HG03066 (cell line): ENCODE measurements around the gene NPIPA7.
"Not testable (repeated sequence)": the region's sequence is repeated elsewhere in the genome, so short reads cannot be mapped to it uniquely, and the experiment has no call there.

ENCODE experiments used
- ATAC-seq: cut with Tn5 transposase; IDR thresholded peaks from one replicate; pipeline ENCODE4 v1.9.1; 2021; ENCODE audit warnings: low read depth; ENCODE audit not compliant: unreplicated experiment

The NPIPA7 gene

GRCh38 chr16:16417914-16418544, 39.1 kb downstream of the NPIPA7 start:
- not testable (repeated sequence) for ATAC-seq

DNA sequence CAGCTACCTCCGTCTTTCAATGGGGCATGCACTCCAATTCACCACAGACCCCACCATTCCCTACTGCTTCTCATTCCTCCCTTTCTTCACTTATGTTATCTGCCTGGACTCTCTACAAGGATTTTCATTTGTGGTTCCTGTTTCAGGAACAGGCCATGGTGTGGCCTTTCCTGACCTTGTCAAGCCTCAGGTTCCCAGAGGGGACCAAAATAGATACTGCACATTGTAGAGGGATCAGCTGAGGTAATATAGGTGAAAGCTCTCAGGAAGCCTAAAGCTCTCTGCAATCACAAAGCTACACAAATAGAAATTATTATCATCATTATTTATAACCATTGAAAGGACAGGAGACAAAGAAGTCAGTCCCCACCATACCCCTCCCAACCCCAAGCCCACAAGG, 41.6 kb downstream of the NPIPA7 start:
- ATAC-seq, result not testable (repeated sequence)

- not testable (repeated sequence) for ATAC-seq
Measured at GRCh38 chr16:16425146-16425545, 46.2 kb downstream of the NPIPA7 start.

DNA sequence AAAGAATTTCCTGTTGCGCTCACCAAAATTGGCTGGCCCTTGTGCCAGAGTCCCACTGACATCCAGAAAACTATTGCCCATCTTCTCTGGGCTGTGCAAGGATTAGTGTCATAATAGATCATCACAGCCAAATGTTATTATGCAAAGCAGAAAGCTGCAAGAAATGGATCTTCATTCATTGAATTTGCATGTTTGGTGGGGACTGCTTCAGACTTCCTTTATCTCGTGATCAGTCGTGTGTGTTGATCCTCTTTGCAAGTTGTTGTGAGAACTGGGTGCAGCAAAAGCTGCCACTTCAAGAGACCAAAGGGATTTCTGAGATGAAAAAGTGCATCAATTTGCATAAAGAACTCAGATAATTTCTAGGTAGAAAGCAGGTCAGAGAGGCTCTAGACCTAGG, 52.2 kb downstream of the NPIPA7 start:
- not testable (repeated sequence) for ATAC-seq

- ATAC-seq, result not testable (repeated sequence)
Measured at GRCh38 chr16:16434711-16435110, 55.8 kb downstream of the NPIPA7 start.

- not testable (repeated sequence) for ATAC-seq
Measured at GRCh38 chr16:16441401-16441800, 62.5 kb downstream of the NPIPA7 start.
